Liver (tissue), 9 donors: Measurements from ENCODE around the gene CC2D2A. TPM values are rescaled to one million over a fixed set of nuclear protein-coding genes. Genes with fewer than 3 reads are reported as not detected.

Source experiments
- DNase-seq: peaks from one replicate; pipeline ENCODE4 v3.0.0-alpha.2; 2017; ENCODE audit warnings: low spot score
- H3K27ac ChIP-seq, 2 donors: one replicate each; pipeline ENCODE4 v1.7.0; 2013; ENCODE audit warnings: inconsistent platforms in 2 of 2, low read length in 2 of 2, control low read depth in 1 of 2, low read depth in 1 of 2, mild to moderate bottlenecking in 1 of 2
- H3K27me3 ChIP-seq, 4 donors: one replicate each; pipeline versions ENCODE4 v1.6.1 to v1.7.0; 2013; ENCODE audit warnings: low read length in 3 of 4, inconsistent platforms in 1 of 4, mild to moderate bottlenecking in 1 of 4, moderate library complexity in 1 of 4; ENCODE audit not compliant: control insufficient read depth in 4 of 4, insufficient read depth in 4 of 4
- H3K36me3 ChIP-seq, 4 donors: one replicate each; pipeline versions ENCODE4 v1.6.1 to v1.7.0; 2013; ENCODE audit warnings: low read length in 3 of 4, mild to moderate bottlenecking in 3 of 4, low read depth in 1 of 4, moderate library complexity in 1 of 4; ENCODE audit not compliant: control insufficient read depth in 4 of 4, insufficient read depth in 3 of 4
- H3K4me1 ChIP-seq, 4 donors: one replicate each; pipeline versions ENCODE4 v1.6.1 to v1.7.0; 2013; ENCODE audit warnings: low read length in 3 of 4, mild to moderate bottlenecking in 3 of 4, moderate library complexity in 1 of 4; ENCODE audit not compliant: control insufficient read depth in 4 of 4, insufficient read depth in 4 of 4
- H3K4me3 ChIP-seq, 3 donors: one replicate each; pipeline versions ENCODE4 v1.6.1 to v1.7.0; 2013; ENCODE audit warnings: low read length in 3 of 3, control low read depth in 1 of 3, low read depth in 1 of 3, mild to moderate bottlenecking in 1 of 3
- H3K9ac ChIP-seq, 2 donors: one replicate each; pipeline ENCODE4 v1.7.0; 2013; ENCODE audit warnings: low read length in 2 of 2, mild to moderate bottlenecking in 2 of 2, moderate library complexity in 2 of 2, control low read depth in 1 of 2, low read depth in 1 of 2
- H3K9me3 ChIP-seq, 4 donors: one replicate each; pipeline versions ENCODE4 v1.6.1 to v1.7.0; 2013; ENCODE audit warnings: low read length in 3 of 4; ENCODE audit not compliant: control insufficient read depth in 4 of 4
- CTCF ChIP-seq: fragments of 150-350 bp; IDR thresholded peaks from 2 replicates; pipeline ENCODE4 v1.5.1; 2017; ENCODE audit warnings: improper control_type of control experiment, low read depth, low read length; ENCODE audit not compliant: missing input control
- EGR1 ChIP-seq, 2 donors: IDR thresholded peaks; 2 replicates each; pipeline ENCODE4 v1.6.1; 2016 to 2018; ENCODE audit warnings: antibody characterized with exemption in 2 of 2, low read depth in 2 of 2
- FOXA2 ChIP-seq: IDR thresholded peaks from 2 replicates; pipeline ENCODE4 v1.6.1; 2016; ENCODE audit warnings: antibody characterized with exemption
- GABPA ChIP-seq, 2 donors: IDR thresholded peaks in 1 of 2; conservative IDR thresholded peaks in 1 of 2; 2 replicates each; pipeline ENCODE4 v1.6.1; 2016; ENCODE audit warnings: antibody characterized with exemption in 2 of 2, mild to moderate bottlenecking in 1 of 2, moderate library complexity in 1 of 2
- HNF4G ChIP-seq: IDR thresholded peaks from 2 replicates; pipeline ENCODE4 v1.6.1; 2016; ENCODE audit warnings: antibody characterized with exemption
- JUND ChIP-seq, 2 donors: IDR thresholded peaks; 2 replicates each; pipeline ENCODE4 v1.6.1; 2016; ENCODE audit warnings: antibody characterized with exemption in 2 of 2
- MAX ChIP-seq: IDR thresholded peaks from 2 replicates; pipeline ENCODE4 v1.6.1; 2016; ENCODE audit warnings: antibody characterized with exemption
- NR2F2 ChIP-seq: IDR thresholded peaks from 2 replicates; pipeline ENCODE4 v1.6.1; 2016; ENCODE audit warnings: antibody characterized with exemption
- RAD21 ChIP-seq, 2 donors: IDR thresholded peaks; 2 replicates each; pipeline ENCODE4 v1.6.1; 2016; ENCODE audit warnings: antibody characterized with exemption in 2 of 2, mild to moderate bottlenecking in 2 of 2
- REST ChIP-seq: IDR thresholded peaks from 2 replicates; pipeline ENCODE4 v1.6.1; 2016; ENCODE audit warnings: antibody characterized with exemption, mild to moderate bottlenecking
- RXRA ChIP-seq, 2 donors: IDR thresholded peaks; 2 replicates each; pipeline ENCODE4 v1.6.1; 2017 to 2018; ENCODE audit warnings: antibody characterized with exemption in 2 of 2, mild to moderate bottlenecking in 1 of 2
- SP1 ChIP-seq: IDR thresholded peaks from 2 replicates; pipeline ENCODE4 v1.6.1; 2018; ENCODE audit warnings: antibody characterized with exemption, mild to moderate bottlenecking
- TAF1 ChIP-seq: conservative IDR thresholded peaks from 2 replicates; pipeline ENCODE4 v1.6.1; 2016; ENCODE audit warnings: antibody characterized with exemption, mild to moderate bottlenecking
- YY1 ChIP-seq: IDR thresholded peaks from 2 replicates; pipeline ENCODE4 v1.6.1; 2016; ENCODE audit warnings: antibody characterized with exemption, mild to moderate bottlenecking
- ZBTB33 ChIP-seq: IDR thresholded peaks from 2 replicates; pipeline ENCODE4 v1.6.1; 2016; ENCODE audit warnings: antibody characterized with exemption
- WGBS: extraction: QIAGEN DNeasy Blood & Tissue Kit; methylation state at CpG from one replicate; pipeline ENCODE4 v1.1.7; 2013; 5-methylcytosine and 5-hydroxymethylcytosine counted together
- polyA plus RNA-seq, 2 donors: library from polyadenylated mRNA; stranded (reverse) in 1 of 2; unstranded in 1 of 2; fragments of 200-250 nt in 1 of 2; fragments of >200 nt in 1 of 2; fragmentation: Nextera tagmentation in 1 of 2; extraction: Ambion mirVana in 1 of 2; gene quantifications; one replicate each; pipeline versions ENCODE4 v1.2.1 to v1.2.3, GENCODE V29; 2013 to 2015
- total RNA-seq, 2 donors: library from RNA; depleted of rRNA; stranded (reverse); fragments of >200 nt; gene quantifications; one replicate each; pipeline ENCODE4 v1.2.3, GENCODE V29; 2014
- donor health status: healthy.
- donor health status: healthy.
- donor health status: healthy.
- donor health status: healthy.
- donor health status: healthy.

CC2D2A gene
- total and polyA plus RNA-seq, 4 donors, result 2.3 to 3.8 (median 2.9) TPM

GRCh38 chr4:15535599-15535998 lies 65.9 kb downstream of the CC2D2A start:
- peaks cover 0 to 12% (median 5%) of the 10 kb centered on the region in 4 donors for H3K36me3 ChIP-seq
- H3K4me1 ChIP-seq, result no peaks in the 10 kb centered on the region
- no peak overlapping the region for H3K9ac ChIP-seq
- H3K27me3 ChIP-seq, result no peaks in the 10 kb centered on the region
- TF ChIP-seq RAD21 (IDR thresholded peaks at IDR 0.05) (no peak), YY1 (no peak), EGR1 (IDR thresholded peaks at IDR 0.05; ENCODE audit: low read depth in 2 of 2) (no peak)
- no peaks in the 10 kb centered on the region for H3K9me3 ChIP-seq
- WGBS, result 97% methylated on average over 6 of the region's 6 CpGs
- no peak overlapping the region for H3K27ac ChIP-seq
- H3K4me3 ChIP-seq, result no peak overlapping the region
- DNase-seq, result no peak

GRCh38 chr4:15536552-15537499 lies 67.1 kb downstream of the CC2D2A start:
- H3K27ac ChIP-seq, result no peak overlapping the region
- TF ChIP-seq YY1 (no peak), CTCF (no peak), JUND (IDR thresholded peaks at IDR 0.05) (no peak), FOXA2 (no peak), RAD21 (IDR thresholded peaks at IDR 0.05) (no peak), RXRA (IDR thresholded peaks at IDR 0.05) (no peak), EGR1 (IDR thresholded peaks at IDR 0.05; ENCODE audit: low read depth in 2 of 2) (no peak)
- WGBS, result 86% methylated on average over 7 of the region's 7 CpGs

GRCh38 chr4:15541941-15542340 lies 72.3 kb downstream of the CC2D2A start:
- Histone ChIP-seq H3K27me3 (no peaks in the 10 kb centered on the region), H3K27ac (no peak overlapping the region), H3K36me3 (peaks cover 0 to 12% (median 5%) of the 10 kb centered on the region in 4 donors), H3K4me3 (no peak overlapping the region), H3K9me3 (no peaks in the 10 kb centered on the region), H3K4me1 (peaks cover 0 to 9% (median 4%) of the 10 kb centered on the region in 4 donors), H3K9ac (no peak overlapping the region)
- no peak for TF ChIP-seq ZBTB33
- no peak for TF ChIP-seq TAF1
- no peak for TF ChIP-seq SP1
- TF ChIP-seq GABPA (IDR thresholded peaks at IDR 0.05 in 1 of 2, conservative IDR thresholded peaks at IDR 0.05 in 1 of 2), result no peak
- no peak for TF ChIP-seq HNF4G
- no peak for TF ChIP-seq RXRA (IDR thresholded peaks at IDR 0.05)
- no peak for TF ChIP-seq EGR1 (IDR thresholded peaks at IDR 0.05; ENCODE audit: low read depth in 2 of 2)
- TF ChIP-seq MAX, result no peak
- no peak for TF ChIP-seq REST
- no peak for TF ChIP-seq FOXA2
- TF ChIP-seq JUND (IDR thresholded peaks at IDR 0.05), result no peak
- no peak for TF ChIP-seq NR2F2
- WGBS, result 97% methylated on average over 5 of the region's 5 CpGs
- DNase-seq, result no peak

More at GRCh38 chr4:15536552-15537499, 67.1 kb downstream of the CC2D2A start:
- Histone ChIP-seq H3K4me3 (no peak overlapping the region), H3K4me1 (no peaks in the 10 kb centered on the region), H3K9me3 (no peaks in the 10 kb centered on the region), H3K9ac (no peak overlapping the region), H3K36me3 (peaks cover 0 to 12% (median 5%) of the 10 kb centered on the region in 4 donors), H3K27me3 (no peaks in the 10 kb centered on the region)
- no peak for DNase-seq
